Kidney epithelial cell (primary cell): ENCODE measurements around the gene GSE1. TPM values are rescaled to one million over a fixed set of nuclear protein-coding genes. Genes with fewer than 3 reads are reported as not detected.

Experiments used
- DNase-seq: peaks from one replicate; pipeline ENCODE4 v3.0.0-alpha.2; 2010; ENCODE audit warnings: low read depth
- H3K27me3 ChIP-seq: 2 replicates; pipeline ENCODE4 v1.6.0; 2011; ENCODE audit warnings: low read length; ENCODE audit not compliant: control insufficient read depth, insufficient read depth
- H3K36me3 ChIP-seq: 2 replicates; pipeline ENCODE4 v1.5.1; 2011; ENCODE audit warnings: low read length; ENCODE audit not compliant: control insufficient read depth, insufficient read depth
- H3K4me3 ChIP-seq: 2 replicates; pipeline ENCODE4 v1.5.1; 2011; ENCODE audit warnings: low read depth, mild to moderate bottlenecking, control low read depth, low read length
- total RNA-seq: library from RNA; depleted of rRNA; stranded (reverse); fragments of >200 nt; gene quantifications from 2 replicates; pipeline ENCODE4 v1.2.3, GENCODE V29; 2015
- TF ChIP-seq, protein P1 (sequence below): IDR thresholded peaks from 2 replicates; pipeline ENCODE4 v1.5.1; 2011; ENCODE audit warnings: mild to moderate bottlenecking, moderate library complexity, low read length, control low read depth, inconsistent platforms; ENCODE audit not compliant: insufficient read depth, poor library complexity, severe bottlenecking

The GSE1 gene
- total RNA-seq, 1 donor from 2014 or later, result 25.7 TPM

DNA sequence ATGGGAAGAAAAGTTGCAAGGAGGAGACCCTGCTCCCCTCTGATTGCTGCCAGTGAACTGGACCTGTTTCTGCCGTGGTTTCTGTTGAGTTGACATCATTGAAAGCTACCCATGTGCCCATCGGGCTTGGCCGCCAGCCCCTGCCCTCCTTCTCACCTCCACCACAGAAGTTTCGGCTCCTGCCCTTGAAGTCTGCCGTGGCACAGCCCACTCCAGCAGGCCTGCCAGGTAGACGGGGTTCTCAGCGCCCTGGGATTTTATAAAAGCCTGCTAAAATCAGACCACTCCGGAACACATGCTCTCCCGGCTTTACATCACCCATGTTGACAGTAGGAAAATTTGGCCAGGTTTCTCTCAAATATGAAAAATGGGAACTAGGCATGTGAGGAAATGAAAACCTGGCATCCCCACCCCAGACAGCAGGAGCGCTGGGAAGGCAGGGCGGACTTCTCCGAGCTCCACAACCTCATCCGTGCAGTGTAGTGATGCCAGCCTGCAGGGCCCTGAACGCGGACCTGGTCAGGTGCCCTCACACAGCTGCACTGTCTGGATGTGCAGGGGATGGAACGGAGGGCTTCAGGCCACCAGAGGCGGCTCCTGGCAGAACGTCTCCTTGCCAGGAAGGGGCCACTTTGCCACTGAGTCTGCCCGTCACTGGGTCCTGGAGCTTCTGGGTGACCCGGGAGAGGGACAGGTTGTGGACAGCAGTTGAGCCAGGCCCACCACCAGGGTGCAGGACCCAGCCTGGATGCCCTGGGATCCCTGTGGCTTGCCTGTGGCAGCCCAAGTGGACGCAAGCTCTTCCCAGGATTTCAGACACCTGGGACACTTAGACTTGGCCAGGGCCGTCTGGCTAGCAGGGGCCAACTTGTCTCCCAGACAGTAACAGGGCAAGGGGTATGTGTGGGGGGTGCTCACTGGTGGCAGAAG lies 6.9 kb upstream of the GSE1 start:
- DNase-seq, result no peak
- no peak overlapping the region for H3K4me3 ChIP-seq
- H3K36me3 ChIP-seq, result no peaks in the 10 kb centered on the region
- TF ChIP-seq, protein P1, sequence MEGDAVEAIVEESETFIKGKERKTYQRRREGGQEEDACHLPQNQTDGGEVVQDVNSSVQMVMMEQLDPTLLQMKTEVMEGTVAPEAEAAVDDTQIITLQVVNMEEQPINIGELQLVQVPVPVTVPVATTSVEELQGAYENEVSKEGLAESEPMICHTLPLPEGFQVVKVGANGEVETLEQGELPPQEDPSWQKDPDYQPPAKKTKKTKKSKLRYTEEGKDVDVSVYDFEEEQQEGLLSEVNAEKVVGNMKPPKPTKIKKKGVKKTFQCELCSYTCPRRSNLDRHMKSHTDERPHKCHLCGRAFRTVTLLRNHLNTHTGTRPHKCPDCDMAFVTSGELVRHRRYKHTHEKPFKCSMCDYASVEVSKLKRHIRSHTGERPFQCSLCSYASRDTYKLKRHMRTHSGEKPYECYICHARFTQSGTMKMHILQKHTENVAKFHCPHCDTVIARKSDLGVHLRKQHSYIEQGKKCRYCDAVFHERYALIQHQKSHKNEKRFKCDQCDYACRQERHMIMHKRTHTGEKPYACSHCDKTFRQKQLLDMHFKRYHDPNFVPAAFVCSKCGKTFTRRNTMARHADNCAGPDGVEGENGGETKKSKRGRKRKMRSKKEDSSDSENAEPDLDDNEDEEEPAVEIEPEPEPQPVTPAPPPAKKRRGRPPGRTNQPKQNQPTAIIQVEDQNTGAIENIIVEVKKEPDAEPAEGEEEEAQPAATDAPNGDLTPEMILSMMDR, result no peak
- H3K27me3 ChIP-seq, result peaks cover 26% of the 10 kb centered on the region

DNA sequence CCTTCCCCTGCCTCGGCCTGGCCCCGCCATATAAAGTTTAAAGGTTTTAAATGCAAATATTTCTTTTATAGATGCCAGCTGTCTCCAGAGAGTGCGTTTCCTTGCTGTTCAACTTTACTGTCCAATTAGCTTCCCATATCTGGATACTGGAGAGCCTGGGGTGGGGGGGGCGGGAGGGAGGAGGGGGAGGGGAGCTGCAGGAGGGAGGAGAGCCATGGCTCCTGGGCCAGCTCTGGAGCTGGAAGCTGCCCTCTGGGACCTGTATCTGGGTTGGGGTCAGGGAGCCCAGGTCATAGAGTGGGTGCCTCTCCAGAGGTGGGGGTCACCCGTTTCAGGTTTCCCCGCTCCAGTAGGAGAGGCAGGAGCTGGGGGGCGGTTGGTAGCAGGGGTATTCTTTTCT lies 6.2 kb upstream of the GSE1 start:
- DNase-seq, result no peak
- Histone ChIP-seq H3K27me3 (peaks cover 26% of the 10 kb centered on the region), H3K36me3 (no peaks in the 10 kb centered on the region), H3K4me3 (no peak overlapping the region)
- TF ChIP-seq, protein P1, result no peak

DNA sequence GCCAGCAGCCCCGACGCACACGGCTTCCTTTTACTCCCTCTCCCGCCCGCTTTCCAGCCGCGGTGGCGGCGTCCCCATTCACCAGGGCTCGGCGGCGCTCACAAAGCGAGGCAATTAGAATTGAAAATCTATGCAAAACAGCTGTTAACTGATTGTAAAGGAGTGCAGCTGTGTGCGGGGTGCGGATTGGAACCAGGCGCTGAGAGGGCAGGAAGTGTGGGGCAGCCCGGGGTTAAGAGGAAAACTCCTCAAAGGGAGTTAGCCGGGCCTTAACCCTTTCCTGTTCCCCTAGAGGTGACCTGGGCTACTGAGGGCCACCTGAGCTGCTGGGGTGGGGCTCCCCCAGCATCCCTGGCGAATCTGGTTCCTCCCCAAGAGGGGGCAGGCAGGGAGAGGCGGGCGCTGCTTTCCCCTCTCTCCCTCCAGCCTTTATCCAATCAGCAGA lies 5.8 kb upstream of the GSE1 start:
- Histone ChIP-seq H3K36me3 (no peaks in the 10 kb centered on the region), H3K4me3 (no peak overlapping the region), H3K27me3 (peaks cover 26% of the 10 kb centered on the region)
- DNase-seq, result no peak
- TF ChIP-seq, protein P1, result peak; percentile 1

DNA sequence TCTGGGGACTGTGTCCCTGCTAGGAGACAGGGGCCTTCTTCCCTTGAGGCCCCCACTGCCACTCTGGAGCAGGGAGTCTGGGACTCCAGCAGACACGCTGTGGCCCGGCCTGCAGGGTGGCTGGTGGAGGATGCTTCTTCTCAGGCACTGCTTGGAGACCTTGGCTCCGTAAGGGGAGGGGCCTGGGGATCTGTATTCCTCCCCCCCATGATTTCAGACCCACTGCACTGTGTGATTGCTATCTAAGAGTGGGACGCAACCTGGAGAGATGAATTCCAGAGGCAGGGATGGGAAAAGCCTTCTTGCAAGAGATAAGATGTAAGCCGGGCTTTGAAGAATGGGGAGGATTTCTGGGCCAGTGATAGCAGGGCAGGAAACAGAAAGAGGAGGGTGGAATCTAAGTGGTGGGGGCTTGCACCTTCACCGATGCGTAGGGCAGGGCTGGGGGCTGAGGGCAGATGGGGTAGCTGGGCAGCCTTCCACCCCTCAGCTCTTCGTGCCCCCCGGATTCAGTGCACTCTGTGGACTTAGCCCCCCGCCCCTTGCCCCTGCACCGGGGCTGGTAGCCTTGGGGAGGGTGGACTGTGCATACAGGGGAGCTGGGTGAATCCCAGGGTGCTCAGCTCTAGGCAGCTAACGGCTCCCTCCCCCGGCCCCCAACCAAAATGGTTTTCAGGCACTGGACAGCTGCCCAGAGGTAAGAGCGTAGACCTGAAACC lies 5.2 kb upstream of the GSE1 start:
- DNase-seq, result no peak
- TF ChIP-seq, protein P1, result no peak
- no peak overlapping the region for H3K4me3 ChIP-seq
- H3K36me3 ChIP-seq, result no peaks in the 10 kb centered on the region
- H3K27me3 ChIP-seq, result peaks cover 26% of the 10 kb centered on the region

DNA sequence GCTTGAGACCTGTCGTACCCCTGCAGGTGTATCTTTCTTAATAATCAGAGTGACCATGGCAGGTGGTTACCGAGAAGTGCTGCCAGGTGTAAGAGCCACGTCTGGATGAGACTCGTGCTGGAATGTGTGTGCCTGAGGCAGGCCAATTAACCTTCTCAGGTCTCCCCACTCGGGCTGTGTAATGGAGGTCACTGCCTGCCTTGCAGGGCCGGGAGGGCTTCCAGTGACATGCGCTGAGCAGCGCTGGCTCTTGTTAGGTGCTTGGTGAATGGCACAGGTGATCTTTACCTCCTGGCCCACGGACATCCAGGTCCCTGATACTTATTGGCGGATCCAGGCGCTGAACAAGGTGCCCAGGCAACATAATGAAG lies 4.6 kb upstream of the GSE1 start:
- H3K27me3 ChIP-seq, result peaks cover 26% of the 10 kb centered on the region
- H3K4me3 ChIP-seq, result no peak overlapping the region
- DNase-seq, result no peak
- TF ChIP-seq, protein P1, result no peak
- H3K36me3 ChIP-seq, result no peaks in the 10 kb centered on the region
